ENCODE results near the gene KARS1. TPM values are rescaled to one million over a fixed set of nuclear protein-coding genes. Genes with fewer than 3 reads are reported as not detected.

The KARS1 gene
- polyA plus RNA-seq, 3 donors from 2014 or later = 147 to 205 (median 181) TPM

DNA sequence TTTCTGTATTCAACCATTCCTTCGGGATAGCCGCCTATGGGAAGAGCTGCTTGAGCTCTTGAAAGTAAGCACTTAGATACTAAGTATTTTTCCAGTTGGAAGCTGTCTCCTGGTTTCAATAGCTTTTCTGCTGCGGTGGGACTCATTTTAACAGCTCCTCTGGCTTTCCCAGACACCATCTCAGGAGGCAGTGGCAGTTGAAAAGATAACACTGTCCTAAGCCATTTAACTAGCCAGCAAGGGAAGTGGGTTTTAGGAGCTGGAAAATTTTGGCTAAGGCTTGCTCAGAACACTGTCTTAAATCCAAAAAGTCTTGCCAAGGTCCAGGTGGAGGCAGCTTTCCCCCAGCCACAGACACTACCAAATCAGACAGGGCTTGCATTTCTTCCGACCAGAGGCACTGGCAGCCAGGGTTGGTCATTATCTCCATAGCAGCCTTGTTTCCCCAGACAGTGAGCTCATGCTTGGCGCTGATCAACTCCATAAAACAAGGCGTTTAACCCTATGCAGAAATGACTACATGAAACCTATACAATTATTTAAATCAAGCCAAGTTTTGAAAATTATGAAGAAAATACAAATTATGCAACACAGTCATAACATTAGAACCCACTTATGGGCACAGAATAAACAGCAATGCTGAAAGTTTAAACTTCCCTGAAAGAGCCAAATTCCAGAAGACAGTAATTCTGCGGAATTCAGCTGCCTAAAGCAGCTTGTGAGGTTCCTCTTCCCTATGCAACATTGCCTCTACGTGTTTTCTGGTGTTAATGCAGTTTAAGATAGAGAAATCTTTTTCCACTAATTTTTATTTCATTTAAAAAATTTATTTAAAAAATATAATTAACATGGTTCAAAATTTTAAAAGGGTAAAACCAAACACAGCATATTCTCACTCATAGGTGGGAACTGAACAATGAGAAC lies 56.3 kb downstream of the KARS1 start:
- DNase-seq = no peak
- Mint-ChIP-seq H3K4me3 (no peak overlapping the region), H3K27ac (no peak overlapping the region), H3K4me1 (no peaks in the 10 kb centered on the region), H3K9me3 (no peaks in the 10 kb centered on the region), H3K36me3 (peaks cover 4 to 12% (median 10%) of the 10 kb centered on the region in 3 donors), H3K27me3 (ENCODE audit: low read depth in 3 of 3) (no peaks in the 10 kb centered on the region)

DNA sequence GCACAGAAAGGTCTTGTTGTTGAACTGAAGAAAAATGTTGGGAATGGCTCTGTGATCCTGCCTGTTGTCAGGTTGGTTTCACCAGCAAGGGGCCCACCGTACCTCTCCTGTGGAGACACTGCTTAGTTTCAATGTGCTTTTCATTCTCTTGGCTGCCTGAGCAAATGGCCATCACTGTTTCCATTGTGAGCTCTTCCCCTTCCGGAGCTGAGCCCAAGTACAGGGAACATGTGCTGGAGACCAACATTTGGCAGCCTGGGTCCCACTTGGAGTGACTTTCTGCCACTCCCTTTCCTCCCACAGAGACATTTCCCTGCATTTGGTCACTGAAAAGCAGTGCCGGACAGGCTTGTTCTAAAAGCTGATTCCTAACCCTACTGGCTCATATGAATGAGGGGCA lies 58.2 kb downstream of the KARS1 start:
- Mint-ChIP-seq H3K27ac (no peak overlapping the region), H3K4me3 (no peak overlapping the region), H3K36me3 (peaks cover 0 to 14% (median 4%) of the 10 kb centered on the region in 3 donors), H3K27me3 (ENCODE audit: low read depth in 3 of 3) (no peaks in the 10 kb centered on the region), H3K4me1 (no peaks in the 10 kb centered on the region), H3K9me3 (no peaks in the 10 kb centered on the region)
- DNase-seq = no peak

DNA sequence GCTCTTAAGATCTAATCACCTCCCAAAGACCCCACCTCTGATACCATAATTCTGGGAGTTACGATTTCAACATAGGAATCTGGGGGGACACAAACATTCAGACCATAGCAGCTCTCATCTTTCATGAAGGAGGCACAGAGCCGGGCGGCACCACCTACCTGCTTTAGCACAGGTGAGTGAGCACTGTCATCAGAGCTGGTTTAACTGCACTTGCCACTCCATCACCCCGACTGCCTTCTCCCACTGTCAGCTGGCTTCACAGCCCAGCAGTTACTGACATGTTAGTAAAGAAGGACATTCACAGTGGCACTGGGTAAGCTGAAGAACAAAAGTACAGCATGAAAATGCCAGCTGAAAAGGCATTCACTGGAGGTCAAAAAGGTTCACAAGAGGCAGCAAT lies 58.7 kb downstream of the KARS1 start:
- Mint-ChIP-seq H3K4me3 (no peak overlapping the region), H3K27ac (no peak overlapping the region), H3K4me1 (no peaks in the 10 kb centered on the region), H3K9me3 (no peaks in the 10 kb centered on the region), H3K36me3 (peaks cover 0 to 15% (median 0%) of the 10 kb centered on the region in 3 donors), H3K27me3 (ENCODE audit: low read depth in 3 of 3) (no peaks in the 10 kb centered on the region)
- DNase-seq = no peak

DNA sequence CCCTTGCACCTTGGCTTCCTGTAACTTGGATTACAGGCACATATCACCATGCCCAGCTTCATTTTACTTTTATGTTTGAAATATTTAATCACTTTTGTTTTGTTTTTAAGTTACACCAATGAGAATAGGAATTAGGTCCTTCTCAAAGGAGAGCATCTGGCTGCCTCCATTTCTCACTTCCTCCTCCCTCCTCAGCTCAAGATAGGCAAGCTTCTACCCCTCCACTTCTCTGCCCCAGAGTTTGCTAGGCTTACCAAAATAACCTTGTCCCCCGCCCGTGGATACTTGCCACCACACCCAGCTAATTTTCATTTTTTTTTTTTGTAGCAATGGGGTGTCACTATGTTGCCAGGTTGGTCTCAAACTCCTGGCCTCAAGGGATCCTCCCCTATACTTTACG lies 63.4 kb downstream of the KARS1 start:
- Mint-ChIP-seq H3K4me3 (no peak overlapping the region), H3K27me3 (ENCODE audit: low read depth in 3 of 3) (no peaks in the 10 kb centered on the region), H3K9me3 (no peaks in the 10 kb centered on the region), H3K36me3 (peaks cover 0 to 15% (median 4%) of the 10 kb centered on the region in 3 donors), H3K27ac (peak overlapping the region in 1 of 6 donors; percentile 68), H3K4me1 (peaks cover 1 to 9% of the 10 kb centered on the region in 2 donors)
- no peak for DNase-seq

DNA sequence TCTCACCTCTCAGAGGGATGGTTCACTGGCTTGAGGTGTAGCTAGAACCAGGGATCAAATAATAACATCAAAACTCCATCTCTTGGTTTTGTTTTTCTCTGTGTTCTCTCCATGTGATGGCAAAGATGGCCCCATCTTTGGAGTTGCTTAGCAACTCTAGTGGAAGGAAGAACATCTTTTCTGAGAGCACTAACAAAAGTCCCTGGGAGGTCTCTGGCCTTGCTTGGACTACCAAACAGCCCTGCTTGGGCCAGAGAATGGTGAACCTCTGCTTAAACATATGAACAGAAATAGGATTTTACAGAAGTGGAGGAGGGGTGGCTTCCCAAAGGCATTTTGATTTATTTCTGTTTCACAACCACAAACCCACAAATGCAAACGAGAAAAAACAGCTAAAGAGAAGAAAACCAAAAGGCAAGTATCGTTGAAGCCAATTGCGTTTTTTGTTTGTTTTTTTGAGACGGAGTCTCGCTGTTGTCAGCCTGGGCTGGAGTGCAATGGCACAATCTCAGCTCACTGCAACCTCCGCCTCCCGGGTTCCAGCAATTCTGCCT lies 68.1 kb downstream of the KARS1 start:
- no peak for DNase-seq
- no peaks in the 10 kb centered on the region for H3K9me3 Mint-ChIP-seq
- peaks cover 5 to 29% (median 16%) of the 10 kb centered on the region in 3 donors for H3K36me3 Mint-ChIP-seq
- H3K27ac Mint-ChIP-seq = peak overlapping the region in 2 of 6 donors; percentile 21 to 51
- no peaks in the 10 kb centered on the region for H3K27me3 Mint-ChIP-seq (ENCODE audit: low read depth in 3 of 3)
- no peak overlapping the region for H3K4me3 Mint-ChIP-seq
- H3K4me1 Mint-ChIP-seq = peaks cover 4 to 24% of the 10 kb centered on the region in 2 donors

DNA sequence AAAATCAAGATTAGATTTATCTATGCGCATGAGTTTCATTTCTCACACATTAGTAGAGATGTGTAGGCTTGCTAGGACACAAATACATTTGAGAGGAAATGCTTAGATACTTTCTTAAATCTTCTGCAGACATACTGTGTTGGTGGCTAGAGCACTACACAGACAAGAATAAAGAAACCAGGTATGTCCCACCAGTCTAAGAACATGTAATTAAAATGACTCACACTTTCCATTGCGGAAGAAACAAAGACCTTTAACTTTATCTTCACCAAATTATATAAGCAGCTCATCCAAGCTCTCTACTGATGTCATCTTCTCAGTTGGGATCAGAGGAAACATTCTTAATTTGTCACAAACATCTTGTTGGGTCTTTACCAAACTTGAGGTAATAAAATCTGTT lies 68.7 kb downstream of the KARS1 start:
- Mint-ChIP-seq H3K4me3 (no peak overlapping the region), H3K27ac (peak overlapping the region in 2 of 6 donors; percentile 51 to 53), H3K36me3 (peaks cover 8 to 28% (median 16%) of the 10 kb centered on the region in 3 donors), H3K27me3 (ENCODE audit: low read depth in 3 of 3) (no peaks in the 10 kb centered on the region), H3K9me3 (no peaks in the 10 kb centered on the region), H3K4me1 (peaks cover 4 to 29% of the 10 kb centered on the region in 2 donors)
- no peak for DNase-seq

DNA sequence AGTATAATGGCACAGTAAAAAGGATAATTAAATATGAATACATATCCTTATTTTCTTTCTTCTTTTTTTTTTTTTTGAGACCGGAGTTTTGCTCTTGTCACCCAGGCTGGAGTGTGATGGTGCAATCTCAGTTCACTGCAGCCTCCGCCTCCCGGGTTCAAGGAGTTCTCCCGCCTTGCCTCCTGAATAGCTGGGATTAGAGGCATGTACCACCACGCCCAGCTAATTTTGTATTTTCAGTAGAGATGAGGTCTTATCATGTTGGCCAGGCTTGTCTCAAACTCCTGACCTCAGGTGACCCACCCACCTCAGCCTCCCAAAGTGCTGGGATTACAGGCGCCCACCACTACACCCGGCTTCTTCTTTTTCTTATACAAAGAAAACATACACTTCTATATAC lies 69.3 kb downstream of the KARS1 start:
- peak overlapping the region in 1 of 6 donors; percentile 53 for H3K27ac Mint-ChIP-seq
- H3K9me3 Mint-ChIP-seq = no peaks in the 10 kb centered on the region
- no peaks in the 10 kb centered on the region for H3K27me3 Mint-ChIP-seq (ENCODE audit: low read depth in 3 of 3)
- DNase-seq = no peak
- no peak overlapping the region for H3K4me3 Mint-ChIP-seq
- peaks cover 8 to 28% (median 18%) of the 10 kb centered on the region in 3 donors for H3K36me3 Mint-ChIP-seq
- H3K4me1 Mint-ChIP-seq = peaks cover 5 to 34% of the 10 kb centered on the region in 2 donors

Other genes starting within 250 kb of the KARS1 start
- 10 to 100 TPM; 30.9 to 38.8 (median 32.6) TPM for gene CFDP1, start 214.2 kb downstream of the KARS1 start, polyA plus RNA-seq
- gene TMEM170A, start 183.0 kb downstream of the KARS1 start, polyA plus RNA-seq = 10 to 100 TPM; 20.0 to 29.5 (median 29.2) TPM
- not detected for gene CHST6, start 152.2 kb downstream of the KARS1 start, polyA plus RNA-seq
- not detected for gene CHST5, start 111.6 kb downstream of the KARS1 start, polyA plus RNA-seq
- 1 to 10 TPM in 2 of 3 donors, not detected in 1; 1.3 to 1.5 TPM for gene TMEM231, start 91.4 kb downstream of the KARS1 start, polyA plus RNA-seq
- gene GABARAPL2, start 81.3 kb downstream of the KARS1 start, polyA plus RNA-seq = 100 to 1,000 TPM; 204 to 272 (median 269) TPM
- gene ADAT1, start 24.4 kb downstream of the KARS1 start, polyA plus RNA-seq = 10 to 100 TPM; 19.5 to 37.1 (median 34.9) TPM
- gene TERF2IP, start 108 bp upstream of the KARS1 start, polyA plus RNA-seq = 100 to 1,000 TPM; 118 to 179 (median 152) TPM
- not detected for gene CPHXL2, start 29.3 kb upstream of the KARS1 start, polyA plus RNA-seq
- not detected for gene DUXB, start 53.8 kb upstream of the KARS1 start, polyA plus RNA-seq
- not detected for gene CPHXL, start 78.8 kb upstream of the KARS1 start, polyA plus RNA-seq

Data from immature natural killer cell (primary cell).